ENCODE results near the gene SCAPER.

The SCAPER gene

GRCh38 chr15:76905013-76905839 lies at the start of gene SCAPER:
TSS of gene SCAPER (minus strand) at chr15:76905340. CDS start at chr15:76883817, 21,523 bp downstream.
- DNase-seq (ENCODE audit: low read depth): peak; percentile 87

GRCh38 chr15:76954744-76955143 lies 49.6 kb upstream of the SCAPER start:
- no peak for DNase-seq (ENCODE audit: low read depth)

DNA sequence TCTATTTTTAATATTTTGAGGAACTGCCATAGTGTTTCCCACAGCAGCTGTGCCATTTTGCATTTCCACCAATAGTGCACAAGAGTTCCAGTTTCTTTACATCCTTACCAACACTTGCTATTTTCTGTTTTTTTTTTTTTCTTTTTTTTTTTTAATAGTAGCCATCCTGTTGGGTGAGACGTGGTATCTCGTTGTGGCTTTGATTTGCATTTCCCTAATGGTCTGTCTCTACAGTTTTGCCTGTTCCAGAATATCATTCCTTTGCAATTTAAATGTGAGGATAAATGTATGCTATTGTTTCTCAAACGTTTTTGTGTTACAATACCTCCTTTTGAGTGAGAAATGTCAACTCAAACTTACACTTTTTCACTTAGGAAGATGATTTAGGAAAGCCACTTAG lies 48.8 kb upstream of the SCAPER start:
- DNase-seq (ENCODE audit: low read depth): no peak

DNA sequence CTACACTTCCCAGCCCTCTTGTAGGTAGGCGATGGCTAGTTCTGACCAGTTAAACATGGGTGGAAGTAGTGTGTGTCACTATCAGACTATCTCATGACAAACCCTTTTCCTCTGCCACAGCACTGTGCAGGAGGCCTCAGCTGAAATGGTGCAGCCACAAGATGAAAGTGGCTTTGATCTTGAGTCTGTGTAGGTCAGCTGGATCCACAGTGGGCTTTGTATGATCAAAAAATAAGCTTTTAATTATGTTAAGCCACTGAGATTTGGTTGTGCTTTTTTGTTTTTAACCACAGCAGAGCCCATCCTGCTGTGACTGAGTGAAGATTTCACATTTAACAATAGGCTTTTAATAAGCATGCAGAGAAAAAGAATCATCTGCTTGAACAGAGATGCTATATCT lies 46.1 kb upstream of the SCAPER start:
- no peak for DNase-seq (ENCODE audit: low read depth)

DNA sequence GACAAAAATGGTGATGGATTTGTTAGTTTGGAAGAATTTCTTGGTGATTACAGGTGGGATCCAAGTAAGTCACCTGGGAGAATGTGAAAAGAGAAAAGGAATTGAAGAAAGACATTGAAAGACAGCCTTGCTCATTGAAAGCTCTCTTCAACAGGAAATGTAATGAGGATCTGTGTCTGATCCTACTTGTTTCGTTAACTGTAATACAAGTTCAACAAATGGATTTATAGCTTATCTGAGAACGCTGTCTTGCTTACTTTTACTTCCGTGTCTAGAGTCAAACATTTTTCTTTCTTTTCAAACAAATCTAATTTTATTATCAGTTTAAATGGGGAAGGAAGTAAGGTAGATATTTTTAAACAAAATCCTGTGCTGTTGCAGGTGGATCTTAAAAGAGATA lies 42.3 kb upstream of the SCAPER start:
- no peak for DNase-seq (ENCODE audit: low read depth)

- no peak for DNase-seq (ENCODE audit: low read depth)
Observed at GRCh38 chr15:76945494-76946093, 40.5 kb upstream of the SCAPER start.

DNA sequence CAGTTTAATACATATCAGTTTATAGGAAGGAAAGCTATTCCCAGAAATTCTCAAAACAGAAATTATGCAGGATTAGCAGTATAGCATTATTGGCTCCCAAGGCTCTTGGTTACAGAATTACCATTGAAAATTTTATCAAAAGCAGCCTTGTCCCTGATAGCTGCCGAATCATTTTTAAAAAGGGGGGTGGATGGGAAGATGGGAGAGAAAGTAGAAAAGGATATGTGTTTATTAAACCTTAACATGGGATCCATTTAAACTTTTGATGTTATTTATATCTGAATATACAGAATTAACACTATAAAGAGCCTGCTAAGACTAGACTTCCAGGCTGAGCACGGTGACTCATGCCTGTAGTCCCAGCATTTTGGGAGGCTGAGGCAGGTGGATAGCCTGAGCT lies 37.2 kb upstream of the SCAPER start:
- no peak for DNase-seq (ENCODE audit: low read depth)

DNA sequence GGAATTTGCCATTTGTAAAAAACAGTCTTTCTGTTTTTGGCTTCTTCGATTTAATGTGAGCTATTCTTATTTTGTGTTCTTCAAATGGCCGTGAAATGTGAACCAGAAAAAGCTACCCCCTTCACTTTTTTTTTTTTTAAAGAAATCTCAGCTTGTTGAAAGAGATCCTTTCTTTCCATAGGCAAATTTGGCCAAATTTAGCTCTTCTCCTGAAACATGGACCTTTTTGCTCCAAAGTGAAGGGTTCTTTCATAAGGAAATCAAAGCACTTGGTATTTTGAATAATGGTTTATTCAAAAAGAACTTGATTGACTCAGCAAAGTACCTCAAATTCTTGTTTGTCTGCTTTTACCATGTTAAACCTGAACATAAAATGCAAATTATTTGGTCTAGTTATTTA lies 36.5 kb upstream of the SCAPER start:
- DNase-seq (ENCODE audit: low read depth): no peak

GRCh38 chr15:76939715-76940114 lies 34.6 kb upstream of the SCAPER start:
- DNase-seq (ENCODE audit: low read depth): no peak

GRCh38 chr15:76938752-76939151 lies 33.6 kb upstream of the SCAPER start:
- no peak for DNase-seq (ENCODE audit: low read depth)

- no peak for DNase-seq (ENCODE audit: low read depth)
Observed at GRCh38 chr15:76936671-76937070, 31.5 kb upstream of the SCAPER start.

DNA sequence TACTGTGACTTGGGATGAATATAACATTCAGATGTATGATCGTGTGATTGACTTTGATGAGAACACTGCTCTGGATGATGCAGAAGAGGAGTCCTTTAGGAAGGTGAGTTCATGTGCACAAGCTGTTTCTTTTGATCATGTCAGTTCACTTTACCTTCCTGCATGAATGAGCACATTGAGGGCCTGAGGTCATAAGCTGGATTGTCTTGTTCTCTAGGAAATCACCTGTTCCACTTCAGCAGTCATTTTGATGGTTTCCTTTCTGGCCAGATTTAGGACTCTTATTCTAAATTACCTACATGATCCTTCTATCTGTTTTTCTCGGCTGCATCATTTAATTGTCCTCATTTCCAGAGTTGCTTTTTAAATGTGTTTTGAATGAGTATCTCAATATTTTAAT lies 30.5 kb upstream of the SCAPER start:
- no peak for DNase-seq (ENCODE audit: low read depth)

DNA sequence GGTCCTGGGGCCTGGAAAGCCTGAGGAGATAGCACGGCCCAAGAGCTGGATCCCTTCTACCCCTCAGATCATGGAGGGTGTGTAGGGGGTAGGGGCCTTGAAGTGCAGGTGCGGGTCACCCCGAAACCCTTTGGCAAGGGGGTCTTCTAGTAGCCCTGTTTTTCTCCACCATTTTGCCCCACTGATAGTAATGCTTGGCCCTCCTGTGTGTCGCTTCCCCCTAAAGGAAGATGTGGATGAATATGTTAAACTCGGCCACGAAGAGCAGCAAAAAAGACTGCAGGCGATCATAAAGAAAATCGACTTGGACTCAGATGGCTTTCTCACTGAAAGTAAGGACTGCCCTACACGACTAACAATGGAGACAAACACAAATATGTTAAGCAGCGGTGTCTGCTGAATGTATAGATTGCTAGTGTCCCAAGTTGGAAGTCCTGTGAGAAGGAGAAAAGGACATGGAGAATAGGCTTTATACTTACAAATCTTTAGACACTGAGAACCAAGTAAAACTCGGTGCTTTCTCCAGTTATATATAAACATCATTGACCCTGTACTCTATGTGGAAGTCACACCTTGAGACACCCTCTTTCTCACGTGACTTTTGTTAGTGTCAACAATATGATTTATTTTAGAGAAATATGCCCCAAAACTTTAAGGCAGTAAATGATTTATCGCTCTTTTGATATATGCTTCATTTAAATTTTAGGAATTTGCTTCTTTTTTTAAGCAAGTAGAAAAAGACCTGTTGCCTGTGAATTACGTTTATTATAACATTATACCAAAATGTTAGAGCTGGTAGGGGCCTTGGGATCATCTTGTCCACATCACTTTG lies 27.2 kb upstream of the SCAPER start:
- no peak for DNase-seq (ENCODE audit: low read depth)

GRCh38 chr15:76931397-76932134 lies 26.4 kb upstream of the SCAPER start, which contains the start of gene RCN2:
TSS of gene RCN2 (plus strand) at chr15:76931749. CDS start at chr15:76931842, 93 bp downstream.
- DNase-seq (ENCODE audit: low read depth): peak; percentile 92

DNA sequence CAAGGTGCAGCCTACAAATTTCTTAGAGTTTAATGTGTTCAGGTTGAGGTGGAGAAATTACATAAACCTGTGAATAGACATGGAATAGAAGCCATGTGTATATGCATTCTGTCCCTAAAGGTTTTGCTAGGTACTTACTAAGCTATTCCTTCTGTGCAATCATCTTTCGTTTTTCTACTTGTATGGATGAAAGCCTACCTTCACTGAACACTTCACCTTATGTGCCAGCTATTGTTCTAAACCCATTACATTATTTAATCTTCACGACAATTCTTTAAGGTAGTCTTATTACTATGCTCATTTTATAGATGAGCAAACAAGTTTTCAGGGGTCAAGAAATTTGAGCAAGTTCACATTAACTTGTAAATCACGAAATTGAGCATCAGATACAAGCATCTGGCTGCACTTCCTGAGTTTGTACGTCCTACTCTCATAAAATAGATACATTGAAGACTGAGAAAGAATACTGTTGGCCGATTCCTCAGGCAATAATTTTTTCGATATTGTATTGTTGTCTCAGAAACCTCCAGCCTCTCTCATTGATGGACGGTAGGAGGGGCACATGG lies 25.8 kb upstream of the SCAPER start:
- no peak for DNase-seq (ENCODE audit: low read depth)

DNA sequence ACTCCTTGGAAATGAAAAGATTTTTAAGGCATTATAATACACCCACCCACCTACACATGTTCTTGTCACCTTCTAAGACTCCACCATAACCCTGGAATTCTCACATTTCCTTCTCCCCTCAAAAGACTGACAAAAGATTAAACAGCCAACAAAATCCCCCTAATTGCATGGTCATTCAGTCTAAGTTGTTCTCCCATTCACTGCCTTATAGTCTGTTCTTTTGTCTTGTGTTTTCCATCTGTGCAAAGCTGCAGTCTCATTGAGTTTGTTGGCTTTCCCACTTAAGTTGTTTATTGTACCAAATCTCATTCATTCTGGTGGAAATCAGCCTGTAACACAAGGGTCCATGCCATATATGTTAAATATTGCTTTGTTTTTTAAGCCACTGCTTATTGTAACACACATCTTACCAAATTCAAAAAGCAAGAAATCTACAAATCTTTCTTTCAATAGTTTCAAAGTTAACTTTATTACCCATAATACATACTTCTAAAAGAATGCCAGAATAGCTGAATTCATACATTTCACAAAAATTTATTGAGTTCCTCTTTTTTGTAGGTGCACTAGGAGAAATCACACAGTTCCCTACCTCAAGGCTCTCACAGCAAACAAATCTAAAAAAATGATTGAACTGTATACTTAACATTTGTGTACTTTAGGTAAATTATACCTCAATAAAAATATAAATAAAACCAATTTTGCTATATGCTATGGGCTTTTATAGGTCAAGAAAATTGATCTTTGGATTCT lies 24.0 kb upstream of the SCAPER start:
- no peak for DNase-seq (ENCODE audit: low read depth)

GRCh38 chr15:76928201-76928600 lies 23.1 kb upstream of the SCAPER start:
- DNase-seq (ENCODE audit: low read depth): no peak

DNA sequence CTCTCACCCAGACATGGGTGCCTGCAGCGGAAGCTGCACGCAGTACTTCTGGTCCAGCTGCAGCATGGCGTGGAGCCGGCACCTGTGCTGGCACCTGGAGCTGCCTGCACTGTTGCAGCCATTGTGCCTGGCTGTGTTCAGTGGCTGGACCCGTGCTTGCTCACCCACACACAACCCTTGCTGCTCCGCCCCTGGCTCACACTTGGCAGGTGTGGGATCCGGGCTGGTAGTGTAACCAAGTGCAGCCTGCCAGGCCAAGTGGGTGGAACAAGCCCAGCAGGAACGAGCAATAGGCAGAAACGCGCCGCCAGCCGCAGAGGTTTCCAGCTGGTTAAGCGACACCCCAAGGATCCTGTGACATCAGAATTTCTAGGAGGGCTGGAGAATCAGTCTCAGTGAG lies 11.2 kb upstream of the SCAPER start:
- no peak for DNase-seq (ENCODE audit: low read depth)

GRCh38 chr15:76913737-76914136 lies 8.6 kb upstream of the SCAPER start:
- no peak for DNase-seq (ENCODE audit: low read depth)

DNA sequence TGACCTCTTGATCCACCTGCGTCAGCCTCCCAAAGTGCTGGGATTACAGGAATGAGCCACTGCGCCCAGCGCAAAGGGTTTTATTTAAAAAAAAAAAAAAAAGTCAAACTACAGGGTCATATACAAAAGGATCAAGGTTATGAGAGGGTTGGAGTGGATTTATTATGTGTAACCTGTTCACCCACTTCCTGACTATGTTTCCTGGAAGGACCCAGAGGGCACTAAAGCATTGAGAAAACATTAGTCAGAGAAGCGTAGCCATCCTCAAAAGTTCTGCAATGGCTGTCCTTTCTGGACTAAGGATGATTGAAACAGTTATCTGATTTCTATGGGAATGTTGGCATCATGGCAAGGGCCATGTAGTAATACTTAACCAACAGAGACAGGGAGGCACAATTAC lies 7.3 kb upstream of the SCAPER start:
- no peak for DNase-seq (ENCODE audit: low read depth)

- DNase-seq (ENCODE audit: low read depth): no peak
Observed at GRCh38 chr15:76905855-76906254, 715 bp upstream of the SCAPER start.
